Transverse colon (tissue), 4 donors: ENCODE measurements around the gene DGKH.

Experiments
- CTCF ChIP-seq, 5 experiments: fragments of 200-600 bp in 3 of 5; fragments of 450-650 bp in 2 of 5; sonication (generic) in 3 of 5; IDR thresholded peaks; 1 replicate in 2 of 5; 2 replicates in 3 of 5; pipeline ENCODE4 v1.5.1; 2016 to 2017; ENCODE audit warnings: antibody characterized with exemption in 5 of 5, inconsistent platforms in 3 of 5, mild to moderate bottlenecking in 2 of 5, moderate library complexity in 1 of 5
- EP300 ChIP-seq: sonication (generic); formaldehyde crosslinking; IDR thresholded peaks from one replicate; pipeline ENCODE4 v1.6.1; 2017; ENCODE audit warnings: antibody characterized with exemption, low read depth
- POLR2A ChIP-seq: fragments of 450-650 bp; IDR thresholded peaks from one replicate; pipeline ENCODE4 v1.6.1; 2016; ENCODE audit warnings: antibody characterized with exemption, mild to moderate bottlenecking, moderate library complexity
- POLR2AphosphoS5 ChIP-seq, 3 donors: sonication (generic); formaldehyde crosslinking; IDR thresholded peaks; one replicate each; pipeline ENCODE4 v1.6.1; 2016; ENCODE audit warnings: antibody characterized with exemption in 3 of 3

GRCh38 chr13:42127047-42127446, 78.6 kb downstream of the DGKH start:
- no peak for TF ChIP-seq CTCF (IDR thresholded peaks at IDR 0.05)
- TF ChIP-seq POLR2AphosphoS5 (IDR thresholded peaks at IDR 0.05): no peak
- TF ChIP-seq POLR2A: no peak
- TF ChIP-seq EP300: no peak
